Endodermal cell (in vitro differentiated cells): ENCODE data around the gene MSL2. TPM values are rescaled to one million over a fixed set of nuclear protein-coding genes. Genes with fewer than 3 reads are reported as not detected.
"Not testable (repeated sequence)": the region's sequence is repeated elsewhere in the genome, so short reads cannot be mapped to it uniquely, and the experiment has no call there.

Experiments
- DNase-seq: peaks from one replicate; pipeline ENCODE4 v3.0.0-alpha.2; 2017
- H3K27ac ChIP-seq: 2 replicates; pipeline ENCODE4 v1.5.1; 2013; ENCODE audit warnings: mild to moderate bottlenecking, low read depth, low read length, moderate library complexity
- H3K27me3 ChIP-seq: 2 replicates; pipeline ENCODE4 v1.6.1; 2013; ENCODE audit warnings: mild to moderate bottlenecking, low read length, moderate library complexity; ENCODE audit not compliant: insufficient read depth, control insufficient read depth, poor library complexity, severe bottlenecking
- H3K36me3 ChIP-seq: 2 replicates; pipeline ENCODE4 v1.7.0; 2013; ENCODE audit warnings: mild to moderate bottlenecking, low read length, moderate library complexity; ENCODE audit not compliant: control insufficient read depth, insufficient read depth
- H3K4me1 ChIP-seq: one replicate; pipeline ENCODE4 v1.7.0; 2013; ENCODE audit warnings: low read length; ENCODE audit not compliant: control insufficient read depth, insufficient read depth
- H3K4me3 ChIP-seq: 2 replicates; pipeline ENCODE4 v1.5.1; 2013; ENCODE audit warnings: mild to moderate bottlenecking, low read length, moderate library complexity
- H3K9ac ChIP-seq: 2 replicates; pipeline ENCODE4 v1.6.1; 2013; ENCODE audit warnings: mild to moderate bottlenecking, low read length, moderate library complexity; ENCODE audit not compliant: poor library complexity, severe bottlenecking; ENCODE audit errors: extremely low read depth
- H3K9me3 ChIP-seq: 2 replicates; pipeline ENCODE4 v1.6.1; 2013; ENCODE audit warnings: mild to moderate bottlenecking, low read length, moderate library complexity; ENCODE audit not compliant: control insufficient read depth
- H3K27ac Mint-ChIP-seq: 2 replicates; pipeline ENCODE4 v1.8.0; 2020; ENCODE audit warnings: mixed read lengths
- H3K27me3 Mint-ChIP-seq: 2 replicates; pipeline ENCODE4 v1.8.0; 2021; ENCODE audit warnings: mild to moderate bottlenecking, mixed read lengths; ENCODE audit not compliant: insufficient read depth
- H3K36me3 Mint-ChIP-seq: 2 replicates; pipeline ENCODE4 v1.8.0; 2020; ENCODE audit warnings: low read depth, mixed read lengths
- H3K4me1 Mint-ChIP-seq: 2 replicates; pipeline ENCODE4 v1.8.0; 2020; ENCODE audit warnings: mixed read lengths
- H3K4me3 Mint-ChIP-seq: 2 replicates; pipeline ENCODE4 v1.8.0; 2020; ENCODE audit warnings: mild to moderate bottlenecking, moderate library complexity, mixed read lengths
- H3K9me3 Mint-ChIP-seq: 2 replicates; pipeline ENCODE4 v1.8.0; 2020; ENCODE audit warnings: mild to moderate bottlenecking, mixed read lengths
- CTCF ChIP-seq: fragments of 200-600 bp; sonication (generic); conservative IDR thresholded peaks from 2 replicates; pipeline ENCODE4 v1.5.0; 2021; ENCODE audit warnings: antibody characterized with exemption, mild to moderate bottlenecking
- WGBS, 2 experiments: methylation state at CpG; one replicate each; pipeline versions ENCODE4 v1.1.5 to v1.1.7; 2013; ENCODE audit warnings: missing lambda C conversion rate in 2 of 2, mixed read lengths in 1 of 2; ENCODE audit not compliant: insufficient coverage in 1 of 2, insufficient read length in 1 of 2; 5-methylcytosine and 5-hydroxymethylcytosine counted together
- total RNA-seq, 2 donors: library from RNA; stranded (reverse); fragmentation: NEBNext Ultra II Directional in 1 of 2; extraction: Animal tissue kit (Norgen Biotek cat#: 25700) in 1 of 2; gene quantifications; 2 replicates in 1 of 2; 3 replicates in 1 of 2; pipeline ENCODE4 v1.2.1, GENCODE V29; 2021

The MSL2 gene
- total RNA-seq, 2 donors from 2014 or later, result 35.1 to 45.7 TPM

DNA sequence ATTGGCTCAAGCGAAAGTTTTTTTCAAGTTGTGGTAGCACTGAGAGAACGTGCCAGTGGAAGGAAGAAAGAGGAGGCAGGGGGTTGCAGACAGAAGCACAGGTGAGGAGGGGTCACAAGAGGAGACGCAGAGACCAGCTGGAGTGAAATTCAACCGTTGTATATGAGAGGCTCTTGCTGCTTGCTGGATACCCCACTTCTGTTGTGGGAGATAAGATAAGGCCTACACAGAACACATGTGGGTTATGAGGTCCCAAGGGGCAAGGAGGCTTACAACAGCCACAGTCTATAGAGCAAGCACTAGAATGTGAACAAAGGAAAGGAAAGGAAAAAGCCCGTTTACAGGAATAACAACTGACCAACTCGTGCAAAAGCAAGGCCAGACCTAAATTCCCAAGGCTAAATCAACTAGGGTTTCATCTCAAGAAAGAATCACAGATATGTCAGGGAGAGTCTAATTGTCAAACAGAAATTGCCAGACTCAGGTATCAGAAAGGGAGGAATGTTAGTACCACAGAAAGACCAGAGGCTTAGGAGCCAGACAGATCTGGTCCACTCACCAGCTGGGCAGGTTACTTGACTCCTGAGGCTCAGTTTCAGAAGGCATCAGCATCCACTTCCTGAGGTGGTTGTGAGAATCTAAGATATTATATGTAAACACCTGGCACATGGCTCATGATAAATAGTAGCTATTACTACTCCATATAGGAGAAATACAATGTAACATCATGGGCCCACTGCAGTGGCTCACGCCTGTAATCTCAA is 60.9 kb downstream of the MSL2 start:
- peaks cover 4% of the 10 kb centered on the region for H3K27me3 Mint-ChIP-seq
- H3K27me3 ChIP-seq, result no peaks in the 10 kb centered on the region
- no peak overlapping the region for H3K4me3 Mint-ChIP-seq
- peaks cover 2% of the 10 kb centered on the region for H3K36me3 Mint-ChIP-seq
- H3K27ac ChIP-seq, result no peak overlapping the region
- peaks cover 10% of the 10 kb centered on the region for H3K9me3 Mint-ChIP-seq
- DNase-seq, result no peak
- no peak overlapping the region for H3K9ac ChIP-seq
- no peak overlapping the region for H3K4me3 ChIP-seq
- 87 to 91% methylated on average over 6 to 7 of the region's 7 CpGs for WGBS, 2 experiments
- no peak overlapping the region for H3K27ac Mint-ChIP-seq
- no peaks in the 10 kb centered on the region for H3K36me3 ChIP-seq
- H3K4me1 Mint-ChIP-seq, result peaks cover 13% of the 10 kb centered on the region
- TF ChIP-seq CTCF, result no peak
- H3K4me1 ChIP-seq, result peaks cover 5% of the 10 kb centered on the region
- no peaks in the 10 kb centered on the region for H3K9me3 ChIP-seq

- WGBS, 2 experiments, result 100% methylated on average over 1 of the region's 1 CpG; no CpG with 5 or more reads in 1 of the 2 experiments
- no peak for DNase-seq
Observed at GRCh38 chr3:136134091-136134490, 62.0 kb downstream of the MSL2 start.

GRCh38 chr3:136131647-136132046 is 64.5 kb downstream of the MSL2 start:
- 89% methylated on average over 3 of the region's 3 CpGs; no CpG with 5 or more reads in 1 of the 2 experiments for WGBS, 2 experiments
- H3K4me1 Mint-ChIP-seq, result peaks cover 16% of the 10 kb centered on the region

More at GRCh38 chr3:136134091-136134490, 62.0 kb downstream of the MSL2 start:
- Mint-ChIP-seq H3K4me1 (peaks cover 18% of the 10 kb centered on the region), H3K27ac (no peak overlapping the region), H3K4me3 (no peak overlapping the region), H3K27me3 (no peaks in the 10 kb centered on the region), H3K9me3 (peaks cover 10% of the 10 kb centered on the region), H3K36me3 (peaks cover 2% of the 10 kb centered on the region)
- no peaks in the 10 kb centered on the region for H3K9me3 ChIP-seq
- no peaks in the 10 kb centered on the region for H3K27me3 ChIP-seq
- H3K4me3 ChIP-seq, result no peak overlapping the region
- H3K9ac ChIP-seq, result no peak overlapping the region
- no peak overlapping the region for H3K27ac ChIP-seq
- no peak for TF ChIP-seq CTCF
- H3K36me3 ChIP-seq, result no peaks in the 10 kb centered on the region
- peaks cover 5% of the 10 kb centered on the region for H3K4me1 ChIP-seq

More at GRCh38 chr3:136131647-136132046, 64.5 kb downstream of the MSL2 start:
- not testable (repeated sequence) for H3K27me3 Mint-ChIP-seq, H3K4me3 ChIP-seq, H3K27me3 ChIP-seq, H3K9ac ChIP-seq, H3K36me3 ChIP-seq, H3K27ac ChIP-seq, H3K27ac Mint-ChIP-seq, H3K9me3 ChIP-seq, H3K4me1 ChIP-seq, DNase-seq, H3K4me3 Mint-ChIP-seq
- peaks cover 15% of the 10 kb centered on the region for H3K36me3 Mint-ChIP-seq
- peaks cover 21% of the 10 kb centered on the region for H3K9me3 Mint-ChIP-seq
